RPMI8226 (cell line): Measurements from ENCODE around the gene KCNJ9.

Source experiments
- DNase-seq: peaks from one replicate; pipeline ENCODE4 v3.0.0-alpha.2; 2015

KCNJ9 gene

DNA sequence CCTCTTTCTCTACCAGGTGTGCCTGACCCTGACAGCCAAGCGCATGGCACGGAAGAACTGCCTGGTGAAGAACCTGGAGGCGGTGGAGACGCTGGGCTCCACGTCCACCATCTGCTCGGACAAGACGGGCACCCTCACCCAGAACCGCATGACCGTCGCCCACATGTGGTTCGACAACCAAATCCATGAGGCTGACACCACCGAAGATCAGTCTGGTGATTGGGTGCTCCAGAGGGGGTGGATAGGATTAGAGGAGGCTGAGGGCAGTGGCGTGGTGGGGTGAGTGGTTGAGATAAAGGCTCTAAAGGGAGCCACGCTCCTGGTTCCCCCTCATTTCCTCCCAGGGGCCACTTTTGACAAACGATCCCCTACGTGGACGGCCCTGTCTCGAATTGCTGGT is 47.3 kb downstream of the KCNJ9 start:
- no peak for DNase-seq

GRCh38 chr1:160129046-160129445 is 47.7 kb downstream of the KCNJ9 start:
- DNase-seq, result peak; percentile 39

- DNase-seq, result no peak
Observed at GRCh38 chr1:160129558-160129957, 48.2 kb downstream of the KCNJ9 start.

- no peak for DNase-seq
Observed at GRCh38 chr1:160129966-160130365, 48.6 kb downstream of the KCNJ9 start.

DNA sequence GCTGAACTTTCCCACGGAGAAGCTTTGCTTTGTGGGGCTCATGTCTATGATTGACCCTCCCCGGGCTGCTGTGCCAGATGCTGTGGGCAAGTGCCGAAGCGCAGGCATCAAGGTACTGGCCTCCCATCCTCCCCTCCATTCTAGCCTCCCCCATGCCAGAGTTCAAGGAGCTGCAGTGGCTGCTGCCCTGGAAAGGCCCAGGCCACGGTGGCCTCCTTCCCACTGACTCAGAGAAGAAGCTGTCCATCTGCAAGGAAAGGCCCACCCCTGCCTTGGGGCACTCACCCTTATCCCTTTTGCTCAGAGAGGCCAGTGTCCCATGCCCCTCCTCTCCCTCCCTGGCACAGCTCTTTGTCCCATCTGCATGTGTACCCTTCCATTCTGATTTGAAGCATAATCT is 49.1 kb downstream of the KCNJ9 start:
- DNase-seq, result no peak

DNA sequence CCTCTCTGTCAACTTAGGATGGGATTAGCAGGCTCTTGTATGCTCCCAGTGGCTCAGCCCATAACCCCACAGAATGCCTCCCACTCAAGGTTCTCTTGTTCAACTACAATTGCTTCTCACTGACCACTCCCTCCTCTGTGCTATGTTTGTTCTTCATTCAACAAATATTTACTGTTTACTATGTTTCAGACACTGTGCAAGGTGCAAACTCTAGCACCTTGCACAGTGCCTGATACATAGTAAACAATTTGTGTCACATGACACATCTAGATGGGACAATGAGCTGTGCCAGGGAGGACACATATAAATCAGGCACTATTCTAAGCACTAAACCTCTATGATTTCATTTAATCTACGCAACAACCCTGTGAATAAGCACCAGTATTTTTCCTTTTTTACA is 49.6 kb downstream of the KCNJ9 start:
- no peak for DNase-seq

DNA sequence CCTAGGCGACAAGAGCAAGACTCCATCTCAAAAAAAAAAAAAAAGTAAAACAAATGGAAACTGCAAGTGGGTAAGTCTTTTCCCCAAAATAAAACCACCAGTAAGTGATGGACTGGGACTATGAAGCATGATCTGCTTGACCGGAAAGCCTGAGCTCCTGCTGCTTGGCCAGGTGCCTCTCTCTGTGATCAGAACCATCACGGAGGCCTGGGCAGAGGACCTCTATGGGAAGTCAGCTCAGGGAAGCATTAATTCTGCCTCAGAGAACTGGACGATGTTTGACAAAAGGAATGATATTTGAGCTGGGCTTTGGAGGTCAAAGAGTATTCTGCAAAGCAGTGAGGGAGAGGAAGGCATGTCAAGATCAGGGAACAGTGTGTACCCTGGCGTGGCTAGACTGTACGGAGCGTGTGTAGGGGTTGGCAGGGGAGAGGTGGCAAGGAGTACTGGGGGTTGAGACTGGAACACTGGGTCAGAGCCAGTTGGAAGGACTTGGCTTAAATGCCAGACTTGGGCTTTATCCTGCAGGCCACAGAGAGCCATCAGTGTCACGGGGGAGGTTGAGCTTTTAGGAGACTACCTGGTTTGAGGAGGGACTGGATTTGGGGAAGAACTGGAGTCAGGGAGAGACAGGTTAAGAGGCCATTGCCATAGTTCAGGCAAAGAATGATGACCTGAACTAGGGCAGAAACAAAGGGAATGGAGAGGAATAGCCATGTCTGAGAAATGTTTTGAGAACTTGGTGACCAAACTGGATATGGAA is 50.6 kb downstream of the KCNJ9 start:
- no peak for DNase-seq

DNA sequence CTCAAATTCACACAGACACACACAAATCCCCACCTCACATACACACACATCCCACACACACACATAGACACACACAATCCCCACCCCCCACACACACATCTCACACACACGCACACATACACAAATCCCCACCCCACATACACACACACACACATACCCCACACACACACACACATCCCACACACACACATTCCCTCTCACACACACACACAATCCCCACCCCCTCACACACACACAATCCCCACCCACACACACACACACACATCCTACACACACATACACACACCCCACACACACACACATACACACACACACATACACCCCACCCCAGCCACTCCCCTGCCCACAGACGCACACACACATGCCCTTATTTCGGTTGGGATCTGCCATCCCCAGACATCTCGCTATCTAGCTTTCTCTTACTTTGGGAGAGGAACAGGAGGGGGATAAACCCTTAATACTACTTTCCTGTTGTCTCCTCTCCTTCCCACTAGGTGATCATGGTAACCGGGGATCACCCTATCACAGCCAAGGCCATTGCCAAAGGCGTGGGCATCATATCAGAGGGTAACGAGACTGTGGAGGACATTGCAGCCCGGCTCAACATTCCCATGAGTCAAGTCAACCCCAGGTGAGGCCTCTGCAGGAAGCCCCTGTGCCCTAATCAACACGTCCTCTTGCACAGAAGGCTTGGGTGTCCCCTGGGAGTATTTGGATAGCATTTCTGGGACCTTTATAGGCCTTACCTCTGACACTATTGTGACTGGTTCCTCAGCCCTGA is 52.8 kb downstream of the KCNJ9 start:
- DNase-seq, result no peak

DNA sequence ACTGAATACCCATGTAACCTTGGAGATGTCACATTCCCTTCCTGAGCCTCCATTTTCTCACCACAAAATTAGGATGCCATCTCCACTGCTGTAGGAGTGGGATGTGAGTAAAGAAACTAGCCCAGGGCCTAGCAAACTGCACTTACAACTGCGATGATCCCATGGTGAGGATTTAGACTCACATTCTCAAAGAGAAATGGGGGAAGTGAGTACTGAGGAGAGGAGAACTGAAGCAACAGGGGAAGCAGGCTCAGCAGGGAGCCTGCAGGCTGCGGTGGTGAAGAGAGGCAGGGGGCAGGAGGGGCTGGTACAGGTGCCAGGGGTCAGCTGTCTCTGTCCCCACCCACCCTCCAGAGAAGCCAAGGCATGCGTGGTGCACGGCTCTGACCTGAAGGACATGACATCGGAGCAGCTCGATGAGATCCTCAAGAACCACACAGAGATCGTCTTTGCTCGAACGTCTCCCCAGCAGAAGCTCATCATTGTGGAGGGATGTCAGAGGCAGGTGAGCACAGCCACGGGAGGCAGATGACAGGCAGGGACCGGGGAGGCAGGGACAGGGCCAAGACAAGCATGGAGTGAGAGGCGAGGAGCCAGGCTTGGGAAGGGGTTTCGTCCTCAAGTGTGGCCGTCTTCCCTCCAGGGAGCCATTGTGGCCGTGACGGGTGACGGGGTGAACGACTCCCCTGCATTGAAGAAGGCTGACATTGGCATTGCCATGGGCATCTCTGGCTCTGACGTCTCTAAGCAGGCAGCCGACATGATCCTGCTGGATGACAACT is 53.6 kb downstream of the KCNJ9 start:
- DNase-seq, result no peak

- DNase-seq, result no peak
Observed at GRCh38 chr1:160136121-160136925, 55.0 kb downstream of the KCNJ9 start.

DNA sequence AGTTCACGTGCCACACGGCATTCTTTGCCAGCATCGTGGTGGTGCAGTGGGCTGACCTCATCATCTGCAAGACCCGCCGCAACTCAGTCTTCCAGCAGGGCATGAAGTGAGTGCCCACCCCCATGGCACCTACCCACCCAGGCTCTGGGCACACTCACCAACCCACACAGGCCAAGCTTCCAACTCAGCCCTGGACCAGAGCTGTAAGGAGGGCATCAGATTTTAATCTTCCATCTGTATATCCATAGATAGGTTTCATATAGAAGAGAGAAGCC is 55.5 kb downstream of the KCNJ9 start:
- no peak for DNase-seq

DNA sequence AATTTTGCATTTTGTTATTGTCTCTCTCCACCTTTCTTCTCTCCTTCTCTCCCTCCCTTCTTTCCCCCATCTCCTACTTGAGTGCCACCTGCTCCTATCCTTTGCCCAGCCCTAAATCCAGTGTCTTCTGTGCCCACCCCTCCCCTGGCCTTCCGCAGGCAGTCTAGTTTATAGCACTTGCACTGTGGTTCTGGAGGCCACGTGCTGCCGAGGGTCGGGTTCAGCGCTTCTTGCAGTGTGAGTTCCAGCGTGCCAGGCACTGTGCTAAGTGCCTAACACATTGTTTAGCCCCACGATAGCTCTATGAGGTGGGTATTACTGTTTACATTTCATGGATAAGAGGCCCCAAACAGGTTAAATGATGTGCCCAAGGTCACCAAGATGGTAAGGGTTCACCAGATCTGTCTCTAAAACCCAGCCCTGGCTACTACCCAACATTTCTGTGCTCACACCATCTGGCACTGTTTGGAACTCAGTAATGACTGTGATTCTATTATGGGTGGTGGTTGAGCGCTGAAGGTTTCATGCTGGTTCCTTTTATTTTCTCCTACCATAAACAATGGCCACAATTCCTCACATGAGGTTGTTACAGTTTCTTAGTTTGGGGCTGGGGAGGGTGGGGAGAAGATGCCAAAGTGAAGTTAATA is 56.0 kb downstream of the KCNJ9 start:
- DNase-seq, result peak; percentile 14

GRCh38 chr1:160139840-160140239 is 58.5 kb downstream of the KCNJ9 start:
- DNase-seq, result no peak
